K562 (cell line): Measurements from ENCODE around the gene CERS6. TPM values are rescaled to one million over a fixed set of nuclear protein-coding genes. Genes with fewer than 3 reads are reported as not detected.

Experiments
- ATAC-seq: fragments of 200-7000 bp; cut with Tn5 transposase; 3 replicates; pipeline ENCODE4 v1.9.1; 2020; ENCODE audit warnings: moderate library complexity
- BruUV-seq: library from RNA; stranded (reverse); fragments of 400-500 nt; replicated peaks from 2 replicates; lab custom pipeline; 2021; lab: Mats Ljungman, UMichigan
- CTCF ChIA-PET: fragments of 300-600 bp; formaldehyde crosslinking; extraction: SDS; loops from one replicate; lab custom pipeline; 2021; ENCODE audit warnings: low intra/inter-chr PET ratio; lab: Yijun Ruan, JAX
- POLR2A ChIA-PET: fragments of 300-600, 350-650 bp; sonication (Branson Sonifier 250); formaldehyde crosslinking; extraction: SDS; loops from one replicate; lab custom pipeline; 2021; ENCODE audit warnings: antibody characterized with exemption, inconsistent platforms; lab: Yijun Ruan, JAX
- DNase-seq, 4 experiments: peaks; one replicate each; pipeline versions ENCODE4 v3.0.0 to v3.0.0-alpha.2; 2011 to 2018; ENCODE audit warnings: low spot score in 3 of 4, mixed read lengths in 3 of 4; ENCODE audit errors: extremely low read depth in 1 of 4
- FAIRE-seq: peaks from 2 replicates; lab custom pipeline; 2011; peaks lifted over from hg19 to GRCh38; lab: Jason Lieb, UNC
- H2AFZ ChIP-seq: 2 replicates; pipeline ENCODE4 v1.6.0; 2011; ENCODE audit warnings: low read depth, low read length, control low read depth, inconsistent platforms
- H3K27ac ChIP-seq: fragments of 200-600 bp; 3 replicates; pipeline ENCODE4 v1.8.0; 2011; ENCODE audit warnings: low read depth, mild to moderate bottlenecking, control low read depth, inconsistent platforms, low read length, moderate library complexity, mixed read lengths; ENCODE audit errors: extremely low read depth
- H3K27me3 ChIP-seq, 2 experiments: fragments of 300-600 bp in 1 of 2; 2 replicates in 1 of 2; 3 replicates in 1 of 2; pipeline versions ENCODE4 v1.6.0 to v1.8.0; 2011; ENCODE audit warnings: inconsistent platforms in 2 of 2, low read length in 2 of 2, mild to moderate bottlenecking in 1 of 2, mixed read lengths in 1 of 2, moderate library complexity in 1 of 2; ENCODE audit not compliant: control insufficient read depth in 2 of 2, insufficient read depth in 2 of 2
- H3K36me3 ChIP-seq: fragments of 300-600 bp; 3 replicates; pipeline ENCODE4 v1.8.0; 2011; ENCODE audit warnings: mild to moderate bottlenecking, low read length, inconsistent platforms; ENCODE audit not compliant: control insufficient read depth, insufficient read depth
- H3K4me1 ChIP-seq, 2 experiments: fragments of 200-600 bp in 1 of 2; replicated peaks in 1 of 2; 2 replicates in 1 of 2; 3 replicates in 1 of 2; pipeline versions ENCODE4 v1.5.1 to v1.8.0; 2011; ENCODE audit warnings: inconsistent platforms in 2 of 2, low read length in 2 of 2, mild to moderate bottlenecking in 1 of 2, mixed read lengths in 1 of 2, moderate library complexity in 1 of 2; ENCODE audit not compliant: control insufficient read depth in 2 of 2, insufficient read depth in 2 of 2
- H3K4me2 ChIP-seq: 2 replicates; pipeline ENCODE4 v1.6.1; 2011; ENCODE audit warnings: low read length, control low read depth, inconsistent platforms, mixed read lengths; ENCODE audit not compliant: insufficient read depth
- H3K4me3 ChIP-seq: fragments of 200-600 bp; sonication (generic), shearing (Covaris generic); 2 replicates; pipeline ENCODE4 v1.5.1; 2016; ENCODE audit warnings: control low read depth, inconsistent platforms
- H3K79me2 ChIP-seq: fragments of 200-600 bp; 3 replicates; pipeline ENCODE4 v1.8.0; 2011; ENCODE audit warnings: low read length, inconsistent platforms; ENCODE audit not compliant: control insufficient read depth, insufficient read depth
- H3K9ac ChIP-seq, 2 experiments: 2 replicates each; pipeline versions ENCODE4 v1.6.0 to v1.6.1; 2011; ENCODE audit warnings: low read depth in 2 of 2, low read length in 2 of 2, control low read depth in 1 of 2, inconsistent platforms in 1 of 2, mild to moderate bottlenecking in 1 of 2, mixed read lengths in 1 of 2; ENCODE audit not compliant: insufficient read depth in 1 of 2
- H3K9me1 ChIP-seq: one replicate; pipeline ENCODE4 v1.6.0; 2011; ENCODE audit warnings: inconsistent platforms, mild to moderate bottlenecking, low read length, moderate library complexity; ENCODE audit not compliant: control insufficient read depth, insufficient read depth
- H3K9me3 ChIP-seq: replicated peaks from 2 replicates; pipeline ENCODE4 v1.5.1; 2011; ENCODE audit warnings: low read depth, low read length, inconsistent platforms; ENCODE audit not compliant: control insufficient read depth, insufficient read depth
- H4K20me1 ChIP-seq: replicated peaks from 2 replicates; pipeline ENCODE4 v1.6.1; 2011; ENCODE audit warnings: low read length, inconsistent platforms, mixed read lengths; ENCODE audit not compliant: control insufficient read depth, insufficient read depth
- FOSL1 ChIP-seq: fragments of 200-800 bp; sonication (Bioruptor generic); conservative IDR thresholded peaks from 2 replicates; pipeline ENCODE4 v1.6.1; 2016; ENCODE audit warnings: missing genetic modification characterization, missing compliant biosample characterization
- HNRNPUL1 ChIP-seq: fragments of 200-400 bp; formaldehyde crosslinking; IDR thresholded peaks from 2 replicates; pipeline ENCODE4 v1.6.1; 2017; ENCODE audit warnings: low read length
- PATZ1 ChIP-seq: fragments of 250-450 bp; sonication (Bioruptor Pico); IDR thresholded peaks from 2 replicates; pipeline ENCODE4 v1.5.0; 2020; ENCODE audit warnings: mild to moderate bottlenecking, borderline replicate concordance
- PCBP1 ChIP-seq: fragments of 200-400 bp; formaldehyde crosslinking; IDR thresholded peaks from 2 replicates; pipeline ENCODE4 v1.6.1; 2018; ENCODE audit warnings: mild to moderate bottlenecking, low read depth, low read length; ENCODE audit not compliant: poor library complexity, severe bottlenecking
- WGBS: fragments of 100-300 bp; shearing (Covaris generic); methylation state at CpG from one replicate; pipeline ENCODE4 v1.1.6; 2016; ENCODE audit warnings: low coverage, mixed read lengths; ENCODE audit not compliant: insufficient coverage; ENCODE audit errors: missing lambda C conversion rate; 5-methylcytosine and 5-hydroxymethylcytosine counted together
- in situ Hi-C: fragments of 300-500 bp; cut with MboI; formaldehyde crosslinking; loops from 4 replicates; pipeline ENCODE4 v1.15.0; 2018; ENCODE audit warnings: inconsistent platforms, mixed read lengths
- intact Hi-C: fragments of 100-400 bp; cut with micrococcal nuclease; formaldehyde crosslinking; loops from 2 replicates; pipeline ENCODE4 v1.14.2; 2022
- polyA plus RNA-seq, 8 experiments: library from polyadenylated mRNA; depleted of rRNA in 4 of 8; stranded (reverse) in 5 of 8; unstranded in 3 of 8; fragments of >200 nt; fragmentation: Nextera tagmentation in 2 of 8; fragmentation: Illumina TruSeq in 1 of 8; extraction: Ambion mirVana in 2 of 8; extraction: Trizol in 1 of 8; gene quantifications; 2 replicates each; pipeline versions ENCODE4 v1.2.1 to v1.2.3, GENCODE V29; 2011 to 2014; ENCODE audit warnings: inconsistent platforms in 1 of 8, missing spikeins in 1 of 8
- total RNA-seq, 7 experiments: library from RNA; depleted of rRNA in 6 of 7; stranded (reverse); fragments of >200 nt in 6 of 7; fragmentation: Illumina TruSeq in 2 of 7; extraction: Trizol in 2 of 7; gene quantifications; 2 replicates each; pipeline versions ENCODE4 v1.2.1 to v1.2.3, GENCODE V29; 2011 to 2021; ENCODE audit warnings: low replicate concordance in 1 of 7
- TF ChIP-seq, protein P1 (sequence below): fragments of 250-450 bp; sonication (Bioruptor Pico); IDR thresholded peaks from 2 replicates; pipeline ENCODE4 v1.8.0; 2021; ENCODE audit warnings: moderate library complexity, mild to moderate bottlenecking, inconsistent platforms

Gene CERS6
- total and polyA plus RNA-seq, 9 of the 15 experiments (the other 6 are each of a cell fraction or from before 2014, with no cell fraction given): 1.6 to 13.6 (median 11.4) TPM

- TF ChIP-seq, protein P1, sequence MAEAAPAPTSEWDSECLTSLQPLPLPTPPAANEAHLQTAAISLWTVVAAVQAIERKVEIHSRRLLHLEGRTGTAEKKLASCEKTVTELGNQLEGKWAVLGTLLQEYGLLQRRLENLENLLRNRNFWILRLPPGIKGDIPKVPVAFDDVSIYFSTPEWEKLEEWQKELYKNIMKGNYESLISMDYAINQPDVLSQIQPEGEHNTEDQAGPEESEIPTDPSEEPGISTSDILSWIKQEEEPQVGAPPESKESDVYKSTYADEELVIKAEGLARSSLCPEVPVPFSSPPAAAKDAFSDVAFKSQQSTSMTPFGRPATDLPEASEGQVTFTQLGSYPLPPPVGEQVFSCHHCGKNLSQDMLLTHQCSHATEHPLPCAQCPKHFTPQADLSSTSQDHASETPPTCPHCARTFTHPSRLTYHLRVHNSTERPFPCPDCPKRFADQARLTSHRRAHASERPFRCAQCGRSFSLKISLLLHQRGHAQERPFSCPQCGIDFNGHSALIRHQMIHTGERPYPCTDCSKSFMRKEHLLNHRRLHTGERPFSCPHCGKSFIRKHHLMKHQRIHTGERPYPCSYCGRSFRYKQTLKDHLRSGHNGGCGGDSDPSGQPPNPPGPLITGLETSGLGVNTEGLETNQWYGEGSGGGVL (CRISPR knock-in tag): no peak
Measured at GRCh38 chr2:168594778-168595177, 138.7 kb downstream of the CERS6 start (continued).

DNA sequence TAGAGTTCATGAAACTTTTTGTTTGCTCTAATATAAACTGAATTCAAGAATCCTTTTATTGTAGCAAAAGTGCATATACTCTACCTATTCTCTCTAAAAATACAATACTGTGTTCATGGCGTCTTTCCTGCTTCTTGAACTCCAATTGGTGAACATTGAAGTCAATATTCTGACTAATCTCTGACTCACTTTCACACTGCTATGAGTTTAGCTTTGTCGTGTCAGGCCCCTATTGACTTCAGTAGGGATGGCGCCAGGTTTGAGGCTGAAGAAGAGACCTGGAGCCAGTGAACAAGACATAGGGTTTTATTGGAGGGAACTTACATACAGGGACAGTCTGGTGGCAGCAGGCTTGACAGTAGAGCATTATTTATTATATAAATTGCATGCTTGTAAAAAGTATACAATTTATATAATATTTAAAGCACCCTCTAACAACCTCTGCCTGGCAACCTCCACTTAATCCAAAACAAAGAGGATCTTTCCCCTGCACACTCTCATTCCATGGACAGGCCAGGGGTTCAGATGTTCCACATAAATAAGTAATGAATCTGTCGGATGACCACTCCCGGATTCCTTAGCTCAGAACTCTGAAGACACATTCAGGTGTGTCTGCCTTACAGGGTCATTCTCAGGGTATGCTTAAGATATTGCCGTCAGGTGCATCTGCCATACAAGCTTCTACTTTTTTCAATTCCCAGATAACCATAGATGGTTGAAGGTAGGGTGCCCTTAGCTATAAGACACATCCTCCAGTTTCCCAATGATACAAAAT is 141.0 kb downstream of the CERS6 start:
- no peak for ATAC-seq
- Histone ChIP-seq H3K36me3 (no peaks in the 10 kb centered on the region), H4K20me1 (no peaks in the 10 kb centered on the region), H3K79me2 (no peaks in the 10 kb centered on the region), H3K27ac (no peak overlapping the region), H2AFZ (no peak overlapping the region), H3K27me3 (peaks cover 0 to 4% of the 10 kb centered on the region in 2 experiments; a peak in 2 of 5 replicates), H3K9me3 (no peaks in the 10 kb centered on the region), H3K4me3 (no peak overlapping the region), H3K4me1 (no peaks in the 10 kb centered on the region; a peak in 1 of 5 replicates), H3K4me2 (no peak overlapping the region), H3K9me1 (no peaks in the 10 kb centered on the region), H3K9ac (no peak overlapping the region)
- intact Hi-C loops (no loop called here), in situ Hi-C loops (no loop called here)
- BruUV-seq: no TSS peak
- CTCF ChIA-PET: no interaction called here
- 53% methylated on average over 6 of the region's 6 CpGs for WGBS
- FAIRE-seq: no peak
- TF ChIP-seq HNRNPUL1 (no peak), PCBP1 (no peak), FOSL1 (tag) (peak; percentile 40; the same call in 1 of the 2 replicates), PATZ1 (CRISPR knock-in tag) (no peak)
- no peak for DNase-seq
- POLR2A ChIA-PET: interaction anchor here (1.2 kb wide), 1 partner anchor 8 kb away, joined by 5 read pairs; no protein-coding TSS in a partner anchor
